Neuronal stem cell (in vitro differentiated cells): Measurements from ENCODE around the gene ZCCHC12.

Experiments
- DNase-seq: peaks from one replicate; pipeline ENCODE4 v3.0.0-alpha.2; 2013; ENCODE audit warnings: low spot score
- H2AFZ ChIP-seq: one replicate; pipeline ENCODE4 v1.6.1; 2013; ENCODE audit warnings: mild to moderate bottlenecking, low read length, inconsistent platforms
- H2AK5ac ChIP-seq: 2 replicates; pipeline ENCODE4 v1.6.1; 2013; ENCODE audit warnings: low read depth, mild to moderate bottlenecking, inconsistent platforms, low read length, moderate library complexity, mixed read lengths
- H2BK120ac ChIP-seq: 2 replicates; pipeline ENCODE4 v1.6.1; 2013; ENCODE audit warnings: low read depth, mild to moderate bottlenecking, inconsistent platforms, low read length, moderate library complexity, mixed read lengths
- H2BK12ac ChIP-seq: one replicate; pipeline ENCODE4 v1.6.1; 2013; ENCODE audit warnings: low read length, inconsistent platforms
- H2BK15ac ChIP-seq: 2 replicates; pipeline ENCODE4 v1.6.1; 2013; ENCODE audit warnings: mild to moderate bottlenecking, low read length, inconsistent platforms, mixed read lengths
- H2BK5ac ChIP-seq: one replicate; pipeline ENCODE4 v1.6.1; 2013; ENCODE audit warnings: inconsistent platforms, mild to moderate bottlenecking, low read length, moderate library complexity
- H3K14ac ChIP-seq: one replicate; pipeline ENCODE4 v1.6.1; 2013; ENCODE audit warnings: low read length, inconsistent platforms
- H3K18ac ChIP-seq: 2 replicates; pipeline ENCODE4 v1.6.1; 2013; ENCODE audit warnings: low read length, inconsistent platforms
- H3K23ac ChIP-seq: 2 replicates; pipeline ENCODE4 v1.6.1; 2013; ENCODE audit warnings: low read depth, mild to moderate bottlenecking, mixed read lengths, low read length, inconsistent platforms; ENCODE audit not compliant: poor library complexity
- H3K27ac ChIP-seq: replicated peaks from 3 replicates; pipeline ENCODE4 v1.5.1; 2013; ENCODE audit warnings: low read length, inconsistent platforms
- H3K27me3 ChIP-seq, 3 experiments: 2 replicates each; pipeline ENCODE4 v1.6.1; 2013; ENCODE audit warnings: low read length in 3 of 3, mild to moderate bottlenecking in 2 of 3, inconsistent platforms in 1 of 3, low read depth in 1 of 3, mixed read lengths in 1 of 3, moderate library complexity in 1 of 3; ENCODE audit not compliant: control insufficient read depth in 3 of 3, insufficient read depth in 3 of 3
- H3K36me3 ChIP-seq, 2 donors: replicated peaks in 1 of 2; 2 replicates each; pipeline ENCODE4 v1.6.1; 2013; ENCODE audit warnings: low read length in 2 of 2; ENCODE audit not compliant: control insufficient read depth in 2 of 2, insufficient read depth in 2 of 2
- H3K4ac ChIP-seq: 2 replicates; pipeline ENCODE4 v1.6.1; 2013; ENCODE audit warnings: inconsistent platforms, mild to moderate bottlenecking, low read length, moderate library complexity
- H3K4me1 ChIP-seq, 2 donors: 1 replicate in 1 of 2; 2 replicates in 1 of 2; pipeline ENCODE4 v1.6.1; 2013; ENCODE audit warnings: low read length in 2 of 2, low read depth in 1 of 2; ENCODE audit not compliant: control insufficient read depth in 2 of 2, insufficient read depth in 1 of 2
- H3K4me2 ChIP-seq: one replicate; pipeline ENCODE4 v1.6.1; 2013; ENCODE audit warnings: mild to moderate bottlenecking, low read length, inconsistent platforms; ENCODE audit not compliant: insufficient read depth, poor library complexity, severe bottlenecking
- H3K4me3 ChIP-seq, 2 donors: 2 replicates each; pipeline ENCODE4 v1.5.1; 2013; ENCODE audit warnings: low read length in 2 of 2, mild to moderate bottlenecking in 2 of 2, inconsistent platforms in 1 of 2, moderate library complexity in 1 of 2
- H3K79me1 ChIP-seq: one replicate; pipeline ENCODE4 v1.6.1; 2013; ENCODE audit warnings: low read depth, mild to moderate bottlenecking, inconsistent platforms, low read length, moderate library complexity
- H3K9ac ChIP-seq: one replicate; pipeline ENCODE4 v1.6.1; 2013; ENCODE audit warnings: mild to moderate bottlenecking, low read depth, low read length, inconsistent platforms; ENCODE audit not compliant: poor library complexity
- H3K9me3 ChIP-seq, 2 donors: replicated peaks in 1 of 2; 2 replicates each; pipeline versions ENCODE3 to v1.6.1; 2013; ENCODE audit warnings: low read length in 2 of 2, mild to moderate bottlenecking in 2 of 2, inconsistent platforms in 1 of 2, low read depth in 1 of 2, mixed read lengths in 1 of 2, moderate library complexity in 1 of 2; ENCODE audit not compliant: control insufficient read depth in 2 of 2, insufficient read depth in 1 of 2
- H4K8ac ChIP-seq: one replicate; pipeline ENCODE4 v1.6.1; 2013; ENCODE audit warnings: low read depth, mild to moderate bottlenecking, inconsistent platforms, low read length, moderate library complexity
- H4K91ac ChIP-seq: one replicate; pipeline ENCODE4 v1.6.1; 2013; ENCODE audit warnings: low read length, low read depth, mild to moderate bottlenecking, inconsistent platforms; ENCODE audit not compliant: poor library complexity
- WGBS, 2 donors: extraction: QIAGEN DNeasy Blood & Tissue Kit; methylation state at CpG; one replicate each; pipeline ENCODE4 v1.1.7; 2013; ENCODE audit warnings: missing lambda C conversion rate in 2 of 2, mixed read lengths in 1 of 2; ENCODE audit not compliant: insufficient read length in 2 of 2, insufficient replicate concordance in 1 of 2; ENCODE audit errors: extremely low coverage in 2 of 2; 5-methylcytosine and 5-hydroxymethylcytosine counted together

Gene ZCCHC12

GRCh38 chrX:118862091-118862490, 38.5 kb downstream of the ZCCHC12 start:
- no peak overlapping the region for H3K9ac ChIP-seq
- H2AFZ ChIP-seq = no peak overlapping the region
- H2BK15ac ChIP-seq = no peak overlapping the region
- H2BK120ac ChIP-seq = no peak overlapping the region
- H3K27me3 ChIP-seq = peaks cover 0 to 13% (median 0%) of the 10 kb centered on the region in 3 experiments
- no peak overlapping the region for H4K91ac ChIP-seq
- no peak overlapping the region for H3K18ac ChIP-seq
- no peaks in the 10 kb centered on the region for H3K36me3 ChIP-seq
- H3K9me3 ChIP-seq = no peaks in the 10 kb centered on the region
- H3K4me1 ChIP-seq = no peaks in the 10 kb centered on the region
- no peak overlapping the region for H3K4me2 ChIP-seq
- H2BK12ac ChIP-seq = no peak overlapping the region
- no peak overlapping the region for H3K4ac ChIP-seq
- H3K14ac ChIP-seq = no peak overlapping the region
- no peak overlapping the region for H2AK5ac ChIP-seq
- H3K23ac ChIP-seq = no peak overlapping the region
- H3K27ac ChIP-seq = no peak overlapping the region
- no peak for DNase-seq
- no peak overlapping the region for H3K4me3 ChIP-seq
- H4K8ac ChIP-seq = no peak overlapping the region
- no peaks in the 10 kb centered on the region for H3K79me1 ChIP-seq
- H2BK5ac ChIP-seq = no peak overlapping the region
- WGBS, 2 donors = no CpG with 5 or more reads among the region's 1 CpG

GRCh38 chrX:118862979-118863378, 39.4 kb downstream of the ZCCHC12 start:
- no peaks in the 10 kb centered on the region for H3K79me1 ChIP-seq
- no peak overlapping the region for H3K27ac ChIP-seq
- no peak overlapping the region for H4K8ac ChIP-seq
- H3K23ac ChIP-seq = no peak overlapping the region
- no peak overlapping the region for H3K4me2 ChIP-seq
- no peak overlapping the region for H3K4ac ChIP-seq
- WGBS, 2 donors = no CpG with 5 or more reads among the region's 4 CpGs
- no peaks in the 10 kb centered on the region for H3K36me3 ChIP-seq
- no peak overlapping the region for H2BK120ac ChIP-seq
- no peak overlapping the region for H3K4me3 ChIP-seq
- H2BK15ac ChIP-seq = no peak overlapping the region
- no peak overlapping the region for H3K18ac ChIP-seq
- no peak overlapping the region for H4K91ac ChIP-seq
- DNase-seq = no peak
- peaks cover 0 to 13% (median 0%) of the 10 kb centered on the region in 3 experiments for H3K27me3 ChIP-seq
- H3K14ac ChIP-seq = no peak overlapping the region
- no peak overlapping the region for H2BK5ac ChIP-seq
- H3K9ac ChIP-seq = no peak overlapping the region
- H2AK5ac ChIP-seq = no peak overlapping the region
- no peak overlapping the region for H2BK12ac ChIP-seq
- H2AFZ ChIP-seq = no peak overlapping the region
- no peaks in the 10 kb centered on the region for H3K4me1 ChIP-seq
- H3K9me3 ChIP-seq = no peaks in the 10 kb centered on the region

GRCh38 chrX:118864063-118864635, 40.5 kb downstream of the ZCCHC12 start:
- H3K18ac ChIP-seq = no peak overlapping the region
- no peak overlapping the region for H3K27ac ChIP-seq
- H3K27me3 ChIP-seq = peaks cover 0 to 13% (median 0%) of the 10 kb centered on the region in 3 experiments
- no peak overlapping the region for H3K4ac ChIP-seq
- WGBS, 2 donors = no CpG with 5 or more reads among the region's 3 CpGs
- no peak overlapping the region for H3K14ac ChIP-seq
- no peak overlapping the region for H2AK5ac ChIP-seq
- no peaks in the 10 kb centered on the region for H3K9me3 ChIP-seq
- no peak overlapping the region for H2BK120ac ChIP-seq
- no peaks in the 10 kb centered on the region for H3K36me3 ChIP-seq
- no peak overlapping the region for H4K91ac ChIP-seq
- no peak overlapping the region for H2BK12ac ChIP-seq
- no peaks in the 10 kb centered on the region for H3K4me1 ChIP-seq
- H2BK5ac ChIP-seq = no peak overlapping the region
- H4K8ac ChIP-seq = no peak overlapping the region
- DNase-seq = no peak
- no peak overlapping the region for H2BK15ac ChIP-seq
- H3K4me3 ChIP-seq = no peak overlapping the region
- no peak overlapping the region for H3K4me2 ChIP-seq
- no peak overlapping the region for H3K23ac ChIP-seq
- no peak overlapping the region for H3K9ac ChIP-seq
- no peaks in the 10 kb centered on the region for H3K79me1 ChIP-seq
- H2AFZ ChIP-seq = no peak overlapping the region

- Histone ChIP-seq H2BK12ac (no peak overlapping the region), H2BK5ac (no peak overlapping the region), H4K91ac (no peak overlapping the region), H2BK15ac (no peak overlapping the region), H3K4me3 (no peak overlapping the region), H3K36me3 (no peaks in the 10 kb centered on the region), H3K9me3 (no peaks in the 10 kb centered on the region), H3K14ac (no peak overlapping the region), H3K27me3 (peaks cover 0 to 13% (median 0%) of the 10 kb centered on the region in 3 experiments), H3K9ac (no peak overlapping the region), H3K4ac (no peak overlapping the region), H3K4me1 (no peaks in the 10 kb centered on the region), H3K4me2 (no peak overlapping the region), H3K18ac (no peak overlapping the region), H3K79me1 (no peaks in the 10 kb centered on the region), H3K23ac (no peak overlapping the region), H3K27ac (no peak overlapping the region), H2AFZ (no peak overlapping the region), H2BK120ac (no peak overlapping the region), H4K8ac (no peak overlapping the region), H2AK5ac (no peak overlapping the region)
- DNase-seq = no peak
- whole genome bisulfite sequencing, 2 donors = no CpG with 5 or more reads among the region's 1 CpG
Measured at GRCh38 chrX:118865231-118865630, 41.6 kb downstream of the ZCCHC12 start.
